ENCODE results near the gene CABP2.

- TF ChIP-seq EZH2 (IDR thresholded peaks at IDR 0.05; ENCODE audit: borderline replicate concordance, control insufficient read depth, low read depth, low read length) (no peak), CTCF (IDR thresholded peaks at IDR 0.05 in 2 of 3, conservative IDR thresholded peaks at IDR 0.05 in 1 of 3; ENCODE audit: control insufficient read depth in 2 of 3, extremely low read depth in 1 of 3, insufficient read depth in 1 of 3, low read depth in 3 of 3, low read length in 3 of 3) (no peak), YBX1 (IDR thresholded peaks at IDR 0.05) (no peak), CBX3 (IDR thresholded peaks at IDR 0.05; ENCODE audit: borderline replicate concordance, low read depth) (no peak), FOXK2 (IDR thresholded peaks at IDR 0.05) (no peak)
Observed at GRCh38 chr11:67493548-67494370, 29.5 kb downstream of the CABP2 start.
